Nephron progenitor cell (in vitro differentiated cells): ENCODE measurements around the gene CASP9.

ENCODE experiments used
- DNase-seq: peaks from one replicate; pipeline ENCODE4 v3.0.0; 2021
- H3K27ac Mint-ChIP-seq: 2 replicates; pipeline ENCODE4 v1.8.0; 2021; ENCODE audit warnings: mild to moderate bottlenecking, moderate library complexity, mixed read lengths
- H3K27me3 Mint-ChIP-seq: 2 replicates; pipeline ENCODE4 v1.8.0; 2021; ENCODE audit warnings: mild to moderate bottlenecking, low read depth, mixed read lengths; ENCODE audit not compliant: poor library complexity
- H3K36me3 Mint-ChIP-seq: 2 replicates; pipeline ENCODE4 v1.8.0; 2021; ENCODE audit warnings: low read depth, mixed read lengths
- H3K4me1 Mint-ChIP-seq: 2 replicates; pipeline ENCODE4 v1.8.0; 2021; ENCODE audit warnings: mixed read lengths
- H3K4me3 Mint-ChIP-seq: 2 replicates; pipeline ENCODE4 v1.8.0; 2021; ENCODE audit warnings: mild to moderate bottlenecking, moderate library complexity, mixed read lengths
- H3K9me3 Mint-ChIP-seq: 2 replicates; pipeline ENCODE4 v1.8.0; 2021; ENCODE audit warnings: mild to moderate bottlenecking, moderate library complexity, mixed read lengths
- CTCF ChIP-seq: fragments of 200-600 bp; sonication (generic); IDR thresholded peaks from 2 replicates; pipeline ENCODE4 v1.5.0; 2021; ENCODE audit warnings: antibody characterized with exemption

The CASP9 gene

DNA sequence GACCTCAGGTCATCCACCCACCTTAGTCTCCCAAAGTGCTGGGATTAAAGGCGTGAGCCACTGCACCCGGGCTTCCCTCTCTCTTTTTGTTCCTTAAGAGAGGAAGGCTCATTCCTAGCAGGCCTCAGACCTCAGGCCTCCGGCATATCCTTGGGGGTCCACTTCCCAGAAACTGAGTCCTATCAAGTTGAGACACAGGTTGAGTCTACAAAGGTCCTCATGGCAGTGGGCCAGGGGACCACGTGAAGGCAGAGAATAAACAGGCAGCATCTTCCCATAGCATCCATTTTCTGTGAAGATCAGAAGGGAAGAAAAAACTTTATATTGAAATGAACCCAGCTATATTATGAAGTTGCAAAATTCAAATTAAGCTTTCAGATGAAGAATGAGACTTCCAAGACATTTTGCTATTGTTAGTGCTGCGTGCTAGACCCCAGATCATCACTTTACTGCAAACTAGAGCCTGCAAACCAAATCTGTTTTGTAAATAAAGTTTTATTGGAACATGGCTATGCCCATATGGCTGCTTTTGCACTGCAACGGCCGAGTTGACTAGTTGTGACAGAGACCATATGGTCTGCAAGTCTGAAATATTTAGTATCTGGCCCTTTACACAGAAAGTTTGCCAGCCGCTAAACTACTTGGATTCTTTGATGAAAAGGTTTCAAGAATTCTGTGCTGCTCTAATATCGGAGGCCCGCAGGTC is 71.0 kb downstream of the CASP9 start:
- peaks cover 11% of the 10 kb centered on the region for H3K4me1 Mint-ChIP-seq
- TF ChIP-seq CTCF, result no peak
- peaks cover 4% of the 10 kb centered on the region for H3K36me3 Mint-ChIP-seq
- DNase-seq, result no peak
- no peak overlapping the region for H3K4me3 Mint-ChIP-seq
- H3K27me3 Mint-ChIP-seq, result peaks cover 9% of the 10 kb centered on the region
- H3K27ac Mint-ChIP-seq, result no peak overlapping the region
- peaks cover 14% of the 10 kb centered on the region for H3K9me3 Mint-ChIP-seq

GRCh38 chr1:15452216-15452615 is 71.8 kb downstream of the CASP9 start:
- Mint-ChIP-seq H3K4me1 (peaks cover 11% of the 10 kb centered on the region), H3K27ac (no peak overlapping the region), H3K27me3 (peaks cover 11% of the 10 kb centered on the region), H3K36me3 (peaks cover 4% of the 10 kb centered on the region), H3K4me3 (no peak overlapping the region), H3K9me3 (peaks cover 14% of the 10 kb centered on the region)
- no peak for DNase-seq
- TF ChIP-seq CTCF, result no peak

DNA sequence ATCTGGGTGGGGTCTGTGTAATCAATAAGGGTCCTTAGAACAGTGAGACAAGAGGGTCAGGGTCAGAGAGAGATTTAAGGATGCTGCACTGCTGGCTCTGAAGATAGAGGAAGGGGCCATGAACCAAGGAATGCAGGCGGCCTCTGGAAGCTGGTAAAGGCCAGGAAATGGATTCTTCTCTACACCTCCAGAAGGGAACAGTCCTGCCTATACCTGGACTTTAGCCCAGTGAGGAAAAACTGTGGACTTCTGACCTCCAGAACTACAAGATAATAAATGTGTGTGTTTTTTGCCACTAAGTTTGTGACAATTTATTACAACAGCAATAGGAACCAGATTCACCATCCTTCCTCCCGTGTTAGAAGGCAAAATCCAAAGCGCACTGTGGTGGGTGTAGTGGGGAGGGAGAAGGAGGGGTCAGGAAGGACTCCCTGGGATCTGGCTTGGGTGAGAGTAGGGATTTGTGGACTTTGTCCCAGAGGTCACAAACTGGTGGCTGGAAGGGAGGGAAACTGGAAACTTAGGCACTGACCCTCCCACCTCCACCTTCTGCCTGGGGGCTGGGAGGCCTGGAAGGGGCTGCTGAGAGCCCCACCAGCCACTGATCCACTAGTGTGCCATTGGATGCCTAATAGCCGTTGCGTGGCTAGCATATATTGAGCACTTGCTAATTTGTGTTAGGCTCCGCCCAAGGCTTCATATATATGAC is 72.8 kb downstream of the CASP9 start:
- no peak for DNase-seq
- H3K27ac Mint-ChIP-seq, result no peak overlapping the region
- peaks cover 13% of the 10 kb centered on the region for H3K27me3 Mint-ChIP-seq
- no peak for TF ChIP-seq CTCF
- H3K4me1 Mint-ChIP-seq, result peaks cover 6% of the 10 kb centered on the region
- peaks cover 14% of the 10 kb centered on the region for H3K9me3 Mint-ChIP-seq
- H3K36me3 Mint-ChIP-seq, result peaks cover 4% of the 10 kb centered on the region
- H3K4me3 Mint-ChIP-seq, result no peak overlapping the region

GRCh38 chr1:15449567-15449966 is 74.4 kb downstream of the CASP9 start:
- Mint-ChIP-seq H3K27me3 (peaks cover 10% of the 10 kb centered on the region), H3K9me3 (peaks cover 14% of the 10 kb centered on the region), H3K27ac (no peak overlapping the region)

DNA sequence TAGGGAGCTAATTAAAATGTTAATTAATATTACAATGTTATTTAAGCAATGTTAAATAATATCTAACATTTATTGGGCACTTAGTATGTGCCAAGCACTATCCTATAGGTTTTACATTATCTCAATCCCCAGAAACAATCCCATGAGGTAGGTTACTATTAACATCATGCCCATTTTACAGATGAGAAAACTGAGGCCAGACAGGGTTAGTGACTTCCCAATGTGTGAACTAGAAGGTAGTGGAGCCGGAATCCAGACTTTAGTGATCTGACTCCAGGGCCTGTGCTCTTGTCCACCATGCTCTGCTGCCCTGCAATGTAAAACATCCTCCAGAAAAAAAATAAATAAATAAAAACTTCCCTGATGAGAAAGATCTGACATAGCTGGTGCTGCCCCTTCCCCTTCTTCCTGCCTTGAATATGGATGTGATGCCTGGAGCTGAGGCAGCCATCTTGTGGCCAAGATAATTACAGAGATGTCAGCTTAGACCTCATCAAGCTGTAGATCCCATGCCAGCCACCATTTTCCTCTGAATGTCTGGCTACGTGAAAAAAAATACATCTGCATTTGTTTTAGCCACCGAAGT is 75.0 kb downstream of the CASP9 start:
- TF ChIP-seq CTCF, result no peak
- Mint-ChIP-seq H3K36me3 (peaks cover 4% of the 10 kb centered on the region), H3K27ac (no peak overlapping the region), H3K4me1 (peaks cover 14% of the 10 kb centered on the region), H3K27me3 (peaks cover 10% of the 10 kb centered on the region), H3K4me3 (no peak overlapping the region), H3K9me3 (peaks cover 14% of the 10 kb centered on the region)
- no peak for DNase-seq

More at GRCh38 chr1:15449567-15449966, 74.4 kb downstream of the CASP9 start:
- TF ChIP-seq CTCF, result no peak
- Mint-ChIP-seq H3K4me3 (no peak overlapping the region), H3K36me3 (peaks cover 4% of the 10 kb centered on the region), H3K4me1 (peaks cover 12% of the 10 kb centered on the region)
- no peak for DNase-seq
